Stimulated activated CD4-positive, alpha-beta T cell treated with anti-CD3 and anti-CD28 coated beads, Interleukin-1b, Interleukin-23, amount 100 ng/mL, for 24 hours (primary cell): Measurements from ENCODE around the gene GRIP2.

Experiments
- DNase-seq, 4 experiments: peaks; one replicate each; pipeline ENCODE4 v3.0.0-alpha.2; 2020; ENCODE audit warnings: low read depth in 4 of 4, low spot score in 1 of 4

The GRIP2 gene

GRCh38 chr3:14471016-14471415 lies 69.1 kb downstream of the GRIP2 start:
- no peak for DNase-seq

DNA sequence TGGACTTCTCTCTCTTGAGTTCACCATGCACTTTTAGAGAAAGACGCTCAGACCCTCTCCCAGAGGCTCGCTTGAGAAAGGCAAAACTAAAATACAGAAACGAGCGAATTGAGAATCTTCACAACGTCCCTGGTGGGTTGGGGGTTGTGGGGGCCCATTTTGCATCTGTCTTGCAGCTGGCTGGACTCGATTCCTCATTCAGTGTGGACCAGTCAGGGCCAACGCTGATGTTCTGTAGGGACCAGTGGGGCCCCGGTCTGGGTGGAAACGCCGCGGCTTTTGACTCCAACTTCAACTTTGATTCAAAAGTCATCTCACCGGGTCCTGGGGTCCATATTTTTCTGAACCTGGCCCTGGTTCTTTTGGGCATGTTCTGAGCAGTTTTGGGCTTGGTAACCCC lies 69.7 kb downstream of the GRIP2 start:
- no peak for DNase-seq

GRCh38 chr3:14468621-14468981 lies 71.5 kb downstream of the GRIP2 start:
- DNase-seq: no peak

DNA sequence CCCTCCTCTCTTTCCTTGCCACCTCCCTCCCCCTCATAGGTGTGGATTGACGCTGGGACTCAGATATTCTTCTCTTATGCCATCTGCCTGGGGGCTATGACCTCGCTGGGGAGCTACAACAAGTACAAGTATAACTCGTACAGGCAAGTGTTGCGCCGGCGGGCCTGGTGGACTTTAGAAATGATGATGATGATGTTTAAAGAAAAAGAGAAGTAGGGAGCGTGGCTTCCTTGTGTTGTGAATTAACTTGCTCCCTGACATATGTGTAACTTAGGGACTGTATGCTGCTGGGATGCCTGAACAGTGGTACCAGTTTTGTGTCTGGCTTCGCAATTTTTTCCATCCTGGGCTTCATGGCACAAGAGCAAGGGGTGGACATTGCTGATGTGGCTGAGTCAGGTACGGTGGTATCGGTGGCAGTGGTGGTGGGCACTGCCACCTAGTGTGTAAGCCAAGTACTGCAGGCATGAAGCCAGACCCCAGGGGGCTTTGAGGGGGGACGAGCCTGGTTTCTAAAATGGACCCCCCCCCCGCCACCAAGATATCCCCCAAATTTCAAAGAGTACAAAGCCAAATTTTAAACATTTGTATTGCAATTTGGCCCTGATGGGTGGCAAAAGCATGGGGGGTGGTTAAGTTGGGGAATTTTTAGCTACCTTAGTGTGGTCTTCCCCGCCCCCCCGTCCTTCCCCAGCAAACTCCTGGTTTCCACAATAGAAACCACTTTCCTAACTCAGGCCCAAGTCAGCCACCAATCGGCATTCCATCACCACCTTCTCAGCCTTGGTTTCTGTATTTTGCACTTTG lies 72.1 kb downstream of the GRIP2 start:
- DNase-seq: peak in 1 of 4 experiments; percentile 21

GRCh38 chr3:14466179-14466903 lies 73.8 kb downstream of the GRIP2 start:
- no peak for DNase-seq

DNA sequence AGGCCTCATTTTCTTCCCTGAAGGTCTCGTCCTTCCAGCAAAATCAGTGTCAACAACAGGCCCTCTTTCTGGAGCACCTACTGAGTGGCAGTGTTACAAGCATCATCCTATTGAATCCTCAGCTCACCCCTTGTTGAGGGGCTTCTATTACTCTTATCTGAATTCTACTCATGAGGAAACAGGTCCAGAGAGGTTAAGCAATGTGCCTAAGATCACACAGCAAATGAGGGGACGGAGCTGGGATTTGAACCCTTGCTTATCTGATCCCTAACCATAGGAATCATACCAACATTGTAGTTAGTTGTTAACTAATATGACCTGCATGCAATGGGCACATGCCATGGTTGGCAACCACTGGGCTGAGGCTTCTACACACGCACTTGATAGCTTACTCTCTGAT lies 74.7 kb downstream of the GRIP2 start:
- DNase-seq: no peak

DNA sequence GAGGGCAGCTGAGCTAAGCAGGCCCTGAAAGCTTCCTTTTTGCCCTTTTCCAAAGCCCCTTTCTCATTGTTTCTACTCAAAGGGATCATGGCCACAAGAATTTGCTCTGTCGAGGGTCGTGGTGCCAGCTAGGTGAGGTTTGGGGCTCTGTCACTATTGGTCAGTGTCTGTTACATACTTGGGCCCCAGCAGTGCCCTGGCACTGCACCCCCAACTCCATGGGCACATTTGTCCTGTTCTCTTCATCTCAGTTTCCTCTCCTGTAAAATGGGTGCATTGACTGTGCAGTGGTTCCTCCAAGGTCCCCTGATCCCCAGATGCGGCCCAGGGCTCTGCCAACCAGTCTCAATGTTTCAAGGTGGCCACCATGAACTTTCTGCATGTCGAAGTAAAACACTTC lies 75.6 kb downstream of the GRIP2 start:
- DNase-seq: no peak

GRCh38 chr3:14464141-14464465 lies 76.0 kb downstream of the GRIP2 start:
- DNase-seq: no peak

- no peak for DNase-seq
These were observed 76.6 kb downstream of the GRIP2 start for GRCh38 chr3:14463330-14464140.

- peak in 1 of 4 experiments; percentile 19 for DNase-seq
These were observed 77.4 kb downstream of the GRIP2 start for GRCh38 chr3:14462738-14463137.

- peak in 1 of 4 experiments; percentile 11 for DNase-seq
These were observed 78.3 kb downstream of the GRIP2 start for GRCh38 chr3:14461748-14462324.

DNA sequence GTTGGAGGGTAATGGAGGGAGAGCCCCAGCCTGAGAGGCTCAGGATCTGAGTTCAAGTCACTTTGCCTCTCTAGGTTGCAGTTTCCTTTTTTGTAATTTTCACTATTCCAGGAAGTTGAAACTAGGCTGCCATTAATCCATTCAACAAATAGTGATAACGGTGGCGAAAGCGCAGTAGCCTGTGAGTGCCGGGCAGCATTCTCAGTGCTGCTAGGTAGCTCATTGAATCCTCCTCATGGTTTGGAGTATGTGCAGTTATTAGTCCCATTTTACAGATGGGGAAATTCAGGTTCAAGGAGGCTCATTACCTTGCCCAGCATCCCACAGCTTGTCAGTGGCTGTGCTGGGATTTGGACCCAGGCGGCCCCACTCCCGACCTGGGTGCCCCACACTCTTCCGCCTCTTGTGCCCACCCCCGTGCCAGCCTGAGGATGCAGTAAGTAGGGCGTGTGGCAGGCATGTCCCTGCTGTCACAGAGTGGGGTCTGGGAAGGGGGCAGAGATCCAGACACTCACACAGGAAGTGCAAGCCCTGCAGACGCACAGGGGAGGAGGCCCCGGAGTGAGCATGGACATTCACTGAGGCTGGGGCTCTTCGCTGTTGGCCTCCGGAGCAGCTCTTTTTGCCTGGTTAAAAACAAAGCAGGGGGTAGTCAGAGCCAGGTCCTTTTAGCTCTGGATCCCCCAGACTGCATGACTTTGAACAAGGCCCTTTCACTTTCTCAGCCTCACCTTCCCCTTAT lies 79.0 kb downstream of the GRIP2 start:
- no peak for DNase-seq

DNA sequence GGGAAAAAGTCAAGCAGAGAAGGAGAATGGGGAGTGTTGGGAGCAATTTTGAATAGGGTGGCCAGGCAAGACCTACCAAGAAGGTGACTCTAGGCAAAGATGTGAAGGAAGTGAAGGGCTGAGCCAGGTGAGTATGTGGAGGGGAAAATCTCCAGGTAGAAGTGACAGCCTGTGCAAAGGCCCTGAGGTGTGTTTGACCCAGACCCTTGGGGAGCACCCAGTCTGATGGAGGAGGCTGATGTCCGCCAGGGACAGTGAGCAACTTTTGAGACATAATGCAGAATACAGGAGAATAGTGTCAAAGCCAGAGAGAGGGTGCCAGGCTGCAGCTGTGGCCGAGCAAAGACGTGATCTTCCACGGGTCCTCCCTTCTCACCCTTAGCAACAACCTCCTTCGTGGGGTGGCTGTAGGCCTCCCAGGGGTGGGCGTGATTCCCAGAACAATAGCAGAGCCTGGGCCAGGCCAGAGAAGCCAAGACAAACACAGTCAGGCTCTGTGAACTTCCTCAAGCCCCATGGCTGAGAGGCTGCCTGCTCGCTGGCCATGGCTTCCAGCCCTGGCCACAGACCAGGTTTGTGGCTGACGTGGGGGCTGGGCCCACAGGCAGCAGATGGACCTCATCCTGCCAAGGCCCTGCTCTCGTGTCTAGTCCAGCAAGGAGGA lies 79.7 kb downstream of the GRIP2 start:
- no peak for DNase-seq

DNA sequence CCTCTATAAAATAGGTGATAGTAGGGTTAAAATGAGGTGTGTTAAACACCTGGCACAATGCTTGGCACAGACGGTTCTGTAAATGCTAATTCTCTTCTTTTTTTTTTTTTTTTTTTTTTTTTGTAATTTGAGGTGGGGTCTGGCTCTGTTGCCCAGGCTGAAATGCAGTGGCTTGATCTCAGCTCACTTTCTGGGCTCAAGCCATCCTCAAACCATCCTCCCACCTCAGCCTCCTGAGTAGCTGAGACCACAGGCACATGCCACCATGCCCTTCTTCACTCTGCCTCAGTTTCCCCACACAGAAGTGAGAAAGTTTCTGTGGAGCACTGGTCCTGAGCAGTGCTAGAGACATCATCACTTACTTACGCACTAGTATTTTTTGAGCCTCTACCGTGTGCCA lies 80.4 kb downstream of the GRIP2 start:
- DNase-seq: no peak

GRCh38 chr3:14459384-14459783 lies 80.8 kb downstream of the GRIP2 start:
- DNase-seq: no peak

GRCh38 chr3:14458434-14459275 lies 81.5 kb downstream of the GRIP2 start:
- no peak for DNase-seq

DNA sequence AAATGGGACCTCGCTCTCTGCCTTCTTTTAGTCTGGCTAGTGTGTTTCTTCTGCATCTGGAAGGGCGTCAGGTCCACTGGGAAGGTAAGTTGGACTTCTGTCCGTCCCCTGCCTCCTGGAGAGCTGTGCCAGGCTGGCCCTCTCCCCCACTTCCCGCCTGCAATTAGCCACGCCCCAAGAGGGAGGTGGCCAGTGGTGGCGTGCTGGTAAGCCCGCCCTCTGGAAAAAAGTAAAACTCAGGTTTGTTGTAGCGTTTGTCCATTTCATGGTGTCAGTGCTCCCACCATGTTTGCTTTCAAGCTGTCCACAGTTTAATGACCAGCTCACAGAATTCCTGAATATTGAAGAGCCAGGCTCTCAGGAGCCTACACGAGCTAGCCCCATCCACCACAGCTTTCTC lies 82.1 kb downstream of the GRIP2 start:
- no peak for DNase-seq

DNA sequence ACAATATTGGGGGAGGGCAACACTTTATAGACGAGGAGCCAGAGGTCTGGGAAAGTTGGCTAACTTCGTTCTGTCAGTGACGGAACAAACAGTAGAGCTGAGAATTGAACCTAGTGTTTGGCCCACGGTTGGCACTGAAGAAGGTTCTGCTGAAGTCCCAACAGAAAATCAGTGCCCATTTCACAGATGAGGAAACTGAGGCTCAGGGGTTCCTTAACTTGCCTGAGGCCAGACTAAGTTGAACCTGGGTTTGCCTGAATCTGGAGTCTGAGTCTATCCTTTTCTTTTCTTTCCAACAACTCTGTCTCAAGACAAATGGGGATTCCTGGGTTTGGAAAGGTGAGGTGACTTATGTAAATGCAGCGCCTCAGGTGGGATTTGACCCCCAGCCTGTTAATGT lies 82.7 kb downstream of the GRIP2 start:
- DNase-seq: no peak

- DNase-seq: no peak
These were observed 83.3 kb downstream of the GRIP2 start for GRCh38 chr3:14456794-14457193.
